ENCODE results near the gene PDX1. TPM values are rescaled to one million over a fixed set of nuclear protein-coding genes. Genes with fewer than 3 reads are reported as not detected.

The PDX1 gene
- total RNA-seq, 1 donor from 2014 or later: not detected

DNA sequence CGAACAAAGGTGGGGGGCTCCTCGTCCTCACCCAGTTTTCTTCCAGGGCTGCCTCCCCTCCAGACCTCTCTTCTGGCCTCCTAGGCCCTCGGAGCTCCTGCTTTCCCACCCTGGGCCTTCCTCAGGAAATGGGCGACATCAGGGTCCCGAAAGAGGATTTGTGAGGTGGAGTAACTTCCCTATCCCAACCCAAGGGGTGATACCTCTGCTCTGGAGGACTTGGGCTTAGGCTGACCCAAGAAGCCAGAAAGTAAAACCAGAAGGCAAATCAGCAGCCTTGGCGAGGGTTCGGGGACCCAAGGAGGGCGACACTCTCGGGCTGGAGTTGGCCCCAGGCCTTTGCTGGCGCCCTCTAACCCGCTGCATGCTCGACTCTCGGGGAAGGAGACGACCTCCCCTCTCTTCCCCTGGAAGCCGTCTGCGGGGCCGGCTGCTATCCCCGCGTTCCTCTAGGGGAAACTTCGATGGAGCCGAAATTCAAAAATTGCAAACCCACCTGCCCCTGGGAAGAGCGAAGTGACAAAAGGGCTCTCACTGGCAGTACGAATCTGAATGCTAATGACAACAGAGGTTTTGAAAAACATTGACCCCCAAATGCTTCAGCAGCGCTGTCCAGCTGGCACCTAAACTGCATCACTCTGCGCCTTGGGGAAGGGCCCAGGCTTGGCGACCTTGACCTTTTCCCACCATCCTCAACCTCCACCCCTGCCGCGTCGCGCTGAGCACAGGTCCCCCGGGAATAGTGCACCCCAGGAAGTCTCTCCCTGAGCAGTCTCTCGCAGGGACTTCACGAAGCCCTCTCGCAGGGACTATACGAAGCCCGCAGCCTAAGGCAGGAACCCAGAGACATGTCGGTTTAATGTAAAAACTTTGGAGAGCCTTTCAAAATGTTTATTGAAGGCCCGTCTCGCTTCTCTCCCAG lies 2.4 kb downstream of the PDX1 start:
- DNase-seq (ENCODE audit: low spot score): no peak

- DNase-seq (ENCODE audit: low spot score): no peak
These were observed 3.2 kb downstream of the PDX1 start for GRCh38 chr13:27922883-27923612.

GRCh38 chr13:27923794-27924528 lies 4.2 kb downstream of the PDX1 start:
- no peak for DNase-seq (ENCODE audit: low spot score)

GRCh38 chr13:27924529-27925141 lies 4.8 kb downstream of the PDX1 start:
- DNase-seq (ENCODE audit: low spot score): no peak

DNA sequence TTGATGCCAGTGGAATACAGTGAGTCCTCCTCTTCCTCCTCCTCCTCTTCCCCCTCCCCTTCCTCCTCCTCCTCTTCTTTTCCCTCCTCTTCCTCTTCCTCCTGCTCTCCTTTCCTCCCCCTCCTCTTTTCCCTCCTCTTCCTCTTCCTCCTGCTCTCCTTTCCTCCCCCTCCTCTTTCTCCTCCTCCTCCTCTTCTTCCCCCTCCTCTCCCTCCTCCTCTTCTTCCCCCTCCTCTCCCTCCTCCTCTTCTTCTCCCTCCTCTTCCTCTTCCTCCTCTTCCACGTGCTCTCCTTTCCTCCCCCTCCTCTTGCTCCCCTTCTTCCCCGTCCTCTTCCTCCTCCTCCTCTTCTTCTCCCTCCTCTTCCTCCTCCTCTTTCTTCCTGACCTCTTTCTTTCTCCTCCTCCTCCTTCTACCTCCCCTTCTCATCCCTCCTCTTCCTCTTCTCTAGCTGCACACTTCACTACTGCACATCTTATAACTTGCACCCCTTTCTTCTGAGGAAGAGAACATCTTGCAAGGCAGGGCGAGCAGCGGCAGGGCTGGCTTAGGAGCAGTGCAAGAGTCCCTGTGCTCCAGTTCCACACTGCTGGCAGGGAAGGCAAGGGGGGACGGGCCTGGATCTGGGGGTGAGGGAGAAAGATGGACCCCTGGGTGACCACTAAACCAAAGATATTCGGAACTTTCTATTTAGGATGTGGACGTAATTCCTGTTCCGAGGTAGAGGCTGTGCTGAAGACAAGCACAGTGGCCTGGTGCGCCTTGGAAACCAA lies 5.6 kb downstream of the PDX1 start:
- DNase-seq (ENCODE audit: low spot score): no peak

GRCh38 chr13:27926644-27927434 lies 7.0 kb downstream of the PDX1 start:
- no peak for DNase-seq (ENCODE audit: low spot score)

- no peak for DNase-seq (ENCODE audit: low spot score)
These were observed 7.9 kb downstream of the PDX1 start for GRCh38 chr13:27927444-27928352.

- no peak for DNase-seq (ENCODE audit: low spot score)
These were observed 8.6 kb downstream of the PDX1 start for GRCh38 chr13:27928353-27928804.

- no peak for DNase-seq (ENCODE audit: low spot score)
These were observed 9.3 kb downstream of the PDX1 start for GRCh38 chr13:27928805-27929753.

DNA sequence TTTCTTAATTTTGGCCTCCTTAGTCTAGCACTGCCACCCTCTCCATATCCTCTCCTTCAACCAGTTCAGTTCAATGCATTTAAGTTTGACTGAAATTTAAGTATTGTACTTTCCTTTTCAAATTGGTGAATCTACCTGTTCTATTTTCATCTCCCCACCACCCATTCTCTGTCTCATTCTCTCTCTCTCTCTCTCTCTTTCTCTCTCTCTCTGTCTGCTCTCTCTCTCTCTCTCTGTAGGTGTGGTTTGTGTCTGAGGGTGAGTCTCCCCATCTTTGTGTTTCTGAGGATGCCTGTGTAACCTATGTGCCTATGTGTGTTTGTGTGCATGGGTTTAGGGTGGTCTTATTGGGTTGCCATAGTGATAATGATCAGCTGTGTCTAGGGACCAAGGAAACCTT lies 10.1 kb downstream of the PDX1 start:
- DNase-seq (ENCODE audit: low spot score): no peak

DNA sequence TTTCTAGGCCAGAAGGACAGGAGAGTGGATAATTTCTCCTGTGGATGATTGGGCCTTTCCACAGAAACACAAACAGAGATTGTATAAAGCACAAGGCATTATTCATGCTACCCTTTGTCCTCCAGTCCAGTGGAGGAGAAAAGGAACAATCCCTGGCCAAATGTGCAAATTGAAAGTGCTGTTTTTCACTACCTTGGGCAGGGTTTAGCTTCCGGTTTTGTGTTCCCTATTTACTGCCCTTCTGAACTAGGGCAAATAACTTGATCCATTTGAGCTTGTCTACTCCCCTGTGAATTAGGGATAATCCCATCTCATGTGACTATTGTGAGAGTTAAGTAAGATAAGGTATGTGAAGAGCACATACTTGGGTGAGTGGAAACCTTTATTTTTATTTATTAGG lies 13.3 kb downstream of the PDX1 start:
- DNase-seq (ENCODE audit: low spot score): no peak

DNA sequence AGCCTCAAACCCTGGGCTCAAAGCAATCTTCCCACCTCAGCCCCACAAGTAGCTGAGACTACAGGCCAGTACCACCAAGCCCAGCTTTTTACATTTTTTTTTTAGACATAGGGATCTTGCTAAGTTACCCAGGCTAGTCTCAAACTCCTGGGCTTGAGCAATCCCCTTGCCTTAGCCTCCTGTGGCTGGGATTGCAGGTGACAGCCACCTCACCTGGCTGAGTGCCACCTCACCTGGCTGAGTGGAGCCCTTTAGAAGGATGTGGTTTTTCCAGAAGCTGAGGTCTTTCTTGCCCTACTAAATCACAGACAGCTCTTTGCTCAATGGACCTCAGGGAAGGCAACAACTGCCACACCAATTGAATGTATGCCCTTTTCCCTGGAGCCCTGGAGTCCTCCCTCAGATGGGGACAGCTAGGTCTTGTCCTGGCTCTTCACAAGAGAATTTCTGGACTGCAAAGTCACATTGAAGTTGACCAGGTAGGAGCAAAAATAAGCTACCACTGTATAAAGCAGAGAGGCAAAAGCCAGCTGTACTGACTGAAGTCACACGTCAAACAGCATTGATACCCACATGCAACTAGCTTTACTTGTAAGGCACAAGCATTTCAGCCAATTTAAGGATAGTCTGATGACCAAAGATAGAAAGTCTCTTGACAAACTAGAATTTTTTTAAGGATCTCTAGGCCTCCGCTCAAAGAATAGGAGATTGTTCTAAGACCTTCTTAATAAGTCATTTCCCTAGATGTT lies 14.0 kb downstream of the PDX1 start:
- DNase-seq (ENCODE audit: low spot score): no peak

DNA sequence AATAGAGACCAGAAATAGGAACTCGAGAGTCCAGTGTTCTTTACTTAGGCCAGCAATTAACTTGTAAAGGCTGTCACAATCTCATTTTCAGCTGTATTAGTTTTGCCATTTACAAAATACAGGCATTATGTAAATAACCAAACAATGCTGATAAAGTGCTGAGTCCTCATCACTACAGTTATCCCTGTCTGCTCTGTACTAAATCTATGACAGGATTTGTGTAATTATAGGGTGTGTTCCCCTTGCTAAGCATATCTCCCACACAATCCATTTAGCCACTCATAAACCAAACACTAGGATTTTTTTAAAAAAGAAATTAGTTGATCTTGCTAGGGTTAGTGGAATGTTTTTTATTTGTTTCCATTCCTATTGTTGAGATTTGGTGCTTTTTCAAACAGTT lies 23.2 kb downstream of the PDX1 start:
- no peak for DNase-seq (ENCODE audit: low spot score)

- DNase-seq (ENCODE audit: low spot score): no peak
These were observed 33.3 kb downstream of the PDX1 start for GRCh38 chr13:27952876-27953675.

- no peak for DNase-seq (ENCODE audit: low spot score)
These were observed 34.0 kb downstream of the PDX1 start for GRCh38 chr13:27953676-27954405.
